ENCODE data around the gene PRAMEF33.
"Not testable (repeated sequence)": the region's sequence is repeated elsewhere in the genome, so short reads cannot be mapped to it uniquely, and the experiment has no call there.

DNA sequence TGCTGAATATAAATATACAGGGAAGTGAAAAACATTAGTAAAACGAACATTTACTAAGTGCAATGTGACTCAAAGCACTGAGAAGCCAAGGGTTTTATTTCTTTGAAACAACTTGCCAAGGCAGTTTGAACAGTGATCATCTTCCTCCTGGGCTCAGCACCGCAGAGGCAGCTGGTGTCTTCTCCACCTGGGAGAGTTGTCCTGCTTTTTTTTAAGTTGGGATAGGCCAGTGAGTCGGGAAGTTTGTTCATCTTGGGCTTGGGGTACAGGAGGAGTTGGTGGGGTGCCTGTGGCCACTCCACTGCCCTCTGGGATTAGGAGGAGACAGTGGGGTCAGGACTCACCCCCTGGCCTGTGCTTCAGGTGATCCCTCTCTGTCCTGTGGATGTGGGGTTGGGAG is 14.3 kb upstream of the PRAMEF33 start:
- not testable (repeated sequence) for TF ChIP-seq POLR2A (IDR thresholded peaks at IDR 0.05)
- TF ChIP-seq, protein P1, sequence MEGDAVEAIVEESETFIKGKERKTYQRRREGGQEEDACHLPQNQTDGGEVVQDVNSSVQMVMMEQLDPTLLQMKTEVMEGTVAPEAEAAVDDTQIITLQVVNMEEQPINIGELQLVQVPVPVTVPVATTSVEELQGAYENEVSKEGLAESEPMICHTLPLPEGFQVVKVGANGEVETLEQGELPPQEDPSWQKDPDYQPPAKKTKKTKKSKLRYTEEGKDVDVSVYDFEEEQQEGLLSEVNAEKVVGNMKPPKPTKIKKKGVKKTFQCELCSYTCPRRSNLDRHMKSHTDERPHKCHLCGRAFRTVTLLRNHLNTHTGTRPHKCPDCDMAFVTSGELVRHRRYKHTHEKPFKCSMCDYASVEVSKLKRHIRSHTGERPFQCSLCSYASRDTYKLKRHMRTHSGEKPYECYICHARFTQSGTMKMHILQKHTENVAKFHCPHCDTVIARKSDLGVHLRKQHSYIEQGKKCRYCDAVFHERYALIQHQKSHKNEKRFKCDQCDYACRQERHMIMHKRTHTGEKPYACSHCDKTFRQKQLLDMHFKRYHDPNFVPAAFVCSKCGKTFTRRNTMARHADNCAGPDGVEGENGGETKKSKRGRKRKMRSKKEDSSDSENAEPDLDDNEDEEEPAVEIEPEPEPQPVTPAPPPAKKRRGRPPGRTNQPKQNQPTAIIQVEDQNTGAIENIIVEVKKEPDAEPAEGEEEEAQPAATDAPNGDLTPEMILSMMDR (IDR thresholded peaks at IDR 0.05): not testable (repeated sequence)
